PFSK-1 (cell line): ENCODE results near the gene SERP2.

Experiments used
- FOXP2 ChIP-seq: optimal IDR thresholded peaks from 2 replicates; pipeline ENCODE3; 2011; ENCODE audit warnings: borderline replicate concordance, control low read depth, inconsistent platforms; ENCODE audit not compliant: insufficient read depth; ENCODE audit errors: extremely low read length, extremely low read depth
- POLR2AphosphoS5 ChIP-seq: IDR thresholded peaks from 2 replicates; pipeline ENCODE4 v1.6.1; 2012; ENCODE audit warnings: low read depth, mild to moderate bottlenecking, control low read depth, low read length, moderate library complexity
- REST ChIP-seq, 2 experiments: IDR thresholded peaks; 2 replicates each; pipeline versions ENCODE4 v1.6.1 to v1.8.0; 2011 to 2012; ENCODE audit warnings: low read depth in 2 of 2, low read length in 2 of 2, control low read depth in 1 of 2, inconsistent platforms in 1 of 2, mild to moderate bottlenecking in 1 of 2, moderate library complexity in 1 of 2; ENCODE audit not compliant: insufficient read depth in 1 of 2
- SIN3A ChIP-seq: IDR thresholded peaks from 2 replicates; pipeline ENCODE4 v1.6.1; 2012; ENCODE audit warnings: mild to moderate bottlenecking, low read length, moderate library complexity, borderline replicate concordance; ENCODE audit not compliant: insufficient read depth
- TAF1 ChIP-seq: IDR thresholded peaks from 2 replicates; pipeline ENCODE4 v1.6.1; 2012; ENCODE audit warnings: low read length, control low read depth, borderline replicate concordance; ENCODE audit not compliant: insufficient read depth

The SERP2 gene

GRCh38 chr13:44432650-44433049 is 59.0 kb downstream of the SERP2 start:
- no peak for TF ChIP-seq SIN3A
- no peak for TF ChIP-seq REST (IDR thresholded peaks at IDR 0.05; ENCODE audit: insufficient read depth in 1 of 2, low read depth in 2 of 2, low read length in 2 of 2)
- no peak for TF ChIP-seq TAF1
- TF ChIP-seq FOXP2: no peak
- TF ChIP-seq POLR2AphosphoS5: no peak

GRCh38 chr13:44433863-44434765 is 60.5 kb downstream of the SERP2 start:
- no peak for TF ChIP-seq TAF1
- TF ChIP-seq SIN3A: no peak
- no peak for TF ChIP-seq FOXP2
- TF ChIP-seq REST (IDR thresholded peaks at IDR 0.05; ENCODE audit: insufficient read depth in 1 of 2, low read depth in 2 of 2, low read length in 2 of 2): no peak
- no peak for TF ChIP-seq POLR2AphosphoS5

- TF ChIP-seq POLR2AphosphoS5: 0 out of 2 replicates have a peak, but pooled peaks have one; percentile 2
- no peak for TF ChIP-seq TAF1
Measured at GRCh38 chr13:44434766-44435141, 61.1 kb downstream of the SERP2 start.

- TF ChIP-seq FOXP2: no peak
- TF ChIP-seq POLR2AphosphoS5: peak; percentile 53; the same call in 1 of the 2 replicates
- TF ChIP-seq TAF1: no peak
- no peak for TF ChIP-seq REST (IDR thresholded peaks at IDR 0.05; ENCODE audit: insufficient read depth in 1 of 2, low read depth in 2 of 2, low read length in 2 of 2)
- 0 out of 2 replicates have a peak, but pooled peaks have one; percentile 73 for TF ChIP-seq SIN3A
Measured at GRCh38 chr13:44435142-44435918, 61.7 kb downstream of the SERP2 start.

GRCh38 chr13:44435919-44436510 is 62.4 kb downstream of the SERP2 start:
- no peak for TF ChIP-seq SIN3A
- no peak for TF ChIP-seq REST (IDR thresholded peaks at IDR 0.05; ENCODE audit: insufficient read depth in 1 of 2, low read depth in 2 of 2, low read length in 2 of 2)
- TF ChIP-seq POLR2AphosphoS5: no peak
- TF ChIP-seq FOXP2: no peak
- no peak for TF ChIP-seq TAF1
